GM12801 (cell line): ENCODE results near the gene RETREG2.

Source experiments
- CTCF ChIP-seq: IDR thresholded peaks from one replicate; pipeline ENCODE4 v1.5.1; 2011; ENCODE audit warnings: control low read depth; ENCODE audit not compliant: insufficient read length; ENCODE audit errors: extremely low read depth

RETREG2 gene

GRCh38 chr2:219182331-219183150 lies 4.5 kb downstream of the RETREG2 start:
- TF ChIP-seq CTCF: no peak

GRCh38 chr2:219183151-219183772 lies 5.2 kb downstream of the RETREG2 start:
- TF ChIP-seq CTCF: no peak

GRCh38 chr2:219184121-219184520 lies 6.0 kb downstream of the RETREG2 start:
- TF ChIP-seq CTCF: no peak

GRCh38 chr2:219186754-219187456 lies 8.8 kb downstream of the RETREG2 start:
- no peak for TF ChIP-seq CTCF

- no peak for TF ChIP-seq CTCF
These were observed 19.3 kb downstream of the RETREG2 start for GRCh38 chr2:219197388-219197787.

- no peak for TF ChIP-seq CTCF
These were observed 20.9 kb downstream of the RETREG2 start for GRCh38 chr2:219198974-219199373.

GRCh38 chr2:219199470-219200211 lies 21.6 kb downstream of the RETREG2 start:
- TF ChIP-seq CTCF: no peak
